Activated T-helper 2 cell treated with anti-CD3 and anti-CD28 coated beads, Interferon-gamma antibody, Interleukin-2, Interleukin-4, amounts not matched to agents 10 μg/mL and 5 μg/mL and 100 μg/mL, durations not matched to agents 14 hours and 24 hours and 36 hours (primary cell): Measurements from ENCODE around the gene TIMP3. TPM values are rescaled to one million over a fixed set of nuclear protein-coding genes. Genes with fewer than 3 reads are reported as not detected.

ENCODE experiments used
- DNase-seq: peaks from one replicate; pipeline ENCODE4 v3.0.0; 2021; ENCODE audit warnings: low spot score
- H3K27ac Mint-ChIP-seq: one replicate; pipeline ENCODE4 v1.8.0; 2021; ENCODE audit warnings: mixed read lengths
- H3K27me3 Mint-ChIP-seq: one replicate; pipeline ENCODE4 v1.8.0; 2021; ENCODE audit warnings: low read depth, mixed read lengths
- H3K36me3 Mint-ChIP-seq: one replicate; pipeline ENCODE4 v1.8.0; 2021; ENCODE audit warnings: low read depth, mixed read lengths
- H3K4me1 Mint-ChIP-seq: one replicate; pipeline ENCODE4 v1.8.0; 2021; ENCODE audit warnings: low read depth, mixed read lengths
- H3K4me3 Mint-ChIP-seq: one replicate; pipeline ENCODE4 v1.8.0; 2021; ENCODE audit warnings: low read depth, mild to moderate bottlenecking, moderate library complexity, mixed read lengths
- H3K9me3 Mint-ChIP-seq: one replicate; pipeline ENCODE4 v1.8.0; 2021; ENCODE audit warnings: mixed read lengths
- intact Hi-C: fragments of 100-400 bp; cut with micrococcal nuclease; formaldehyde crosslinking; loops from one replicate; pipeline ENCODE4 v1.15.1; 2023
- total RNA-seq: library from RNA; stranded (reverse); gene quantifications from 2 replicates; pipeline ENCODE4 v1.2.3, GENCODE V29; 2022

The TIMP3 gene
- total RNA-seq, 1 donor from 2014 or later, result 0.05 TPM

DNA sequence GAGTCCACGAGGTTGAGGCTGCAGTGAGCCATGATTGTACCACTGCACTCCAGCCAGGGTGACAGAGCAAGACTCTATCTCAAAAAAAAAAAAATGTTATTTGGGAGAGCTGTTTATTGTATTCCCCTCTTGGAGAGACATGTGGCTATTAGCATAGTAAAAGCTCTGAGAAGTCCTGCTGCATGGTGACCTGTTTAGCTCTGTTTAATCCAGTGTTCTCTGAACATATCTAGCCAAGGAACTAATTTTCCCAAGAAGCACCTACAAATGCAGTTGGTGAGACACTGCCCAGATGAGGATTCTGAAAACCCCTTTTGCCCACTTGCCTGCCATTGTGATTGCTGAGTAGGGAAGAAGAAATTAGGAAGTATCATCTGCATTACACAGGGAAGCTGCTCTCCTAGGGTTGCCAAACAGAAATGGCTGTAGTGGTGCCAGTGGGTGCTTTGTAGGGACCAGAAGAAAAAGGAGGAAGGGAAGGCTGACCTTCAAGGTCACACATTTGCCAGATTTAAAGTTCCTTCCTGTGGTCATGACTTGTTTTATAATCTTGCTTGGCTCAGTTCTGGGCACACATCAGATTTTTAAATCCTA is 15.7 kb downstream of the TIMP3 start:
- intact Hi-C loops, result no loop called here
- Mint-ChIP-seq H3K27me3 (no peaks in the 10 kb centered on the region), H3K9me3 (no peaks in the 10 kb centered on the region), H3K4me3 (no peak overlapping the region), H3K36me3 (no peaks in the 10 kb centered on the region), H3K27ac (no peak overlapping the region), H3K4me1 (no peaks in the 10 kb centered on the region)
- no peak for DNase-seq

DNA sequence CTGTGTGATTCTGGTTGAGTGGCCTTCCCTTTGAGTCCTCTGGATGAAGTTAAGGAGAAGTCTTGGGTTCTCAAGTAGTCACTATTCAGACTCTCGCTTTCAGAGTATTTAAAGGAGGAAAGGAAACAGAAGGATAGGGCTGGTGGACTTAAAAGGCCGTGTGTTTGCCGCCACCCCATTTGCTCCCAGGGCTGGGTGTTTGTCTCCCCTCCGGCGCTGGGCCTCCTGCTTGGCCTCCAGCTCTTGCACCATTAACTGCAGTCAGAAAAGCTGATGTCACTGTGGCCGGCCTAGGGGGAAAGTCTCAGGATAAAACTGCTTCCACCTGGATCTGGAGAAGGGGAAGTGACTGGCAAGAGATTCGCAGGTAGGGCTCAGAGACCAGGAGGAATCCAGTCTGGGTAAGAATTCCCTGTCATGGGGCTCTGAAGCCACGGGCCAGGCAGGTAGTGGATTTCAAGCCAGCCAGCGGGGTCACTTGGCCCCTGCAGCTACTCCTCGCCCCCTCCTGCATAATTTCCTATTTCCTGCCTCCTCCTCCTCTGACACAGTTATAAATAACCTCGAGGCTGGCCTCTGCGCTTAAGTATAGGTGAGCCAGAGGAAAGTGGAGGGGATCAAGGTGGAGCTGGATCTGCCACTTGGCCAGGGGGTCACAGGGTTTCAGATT is 17.1 kb downstream of the TIMP3 start:
- H3K36me3 Mint-ChIP-seq, result no peaks in the 10 kb centered on the region
- DNase-seq, result no peak
- no peak overlapping the region for H3K27ac Mint-ChIP-seq
- no peak overlapping the region for H3K4me3 Mint-ChIP-seq
- no peaks in the 10 kb centered on the region for H3K27me3 Mint-ChIP-seq
- intact Hi-C loops, result no loop called here
- H3K9me3 Mint-ChIP-seq, result no peaks in the 10 kb centered on the region
- no peaks in the 10 kb centered on the region for H3K4me1 Mint-ChIP-seq

GRCh38 chr22:32819120-32819519 is 17.6 kb downstream of the TIMP3 start:
- intact Hi-C loops, result no loop called here
- no peaks in the 10 kb centered on the region for H3K9me3 Mint-ChIP-seq
- no peak for DNase-seq
- H3K27ac Mint-ChIP-seq, result no peak overlapping the region
- no peak overlapping the region for H3K4me3 Mint-ChIP-seq
- H3K4me1 Mint-ChIP-seq, result no peaks in the 10 kb centered on the region
- H3K36me3 Mint-ChIP-seq, result no peaks in the 10 kb centered on the region
- H3K27me3 Mint-ChIP-seq, result no peaks in the 10 kb centered on the region

DNA sequence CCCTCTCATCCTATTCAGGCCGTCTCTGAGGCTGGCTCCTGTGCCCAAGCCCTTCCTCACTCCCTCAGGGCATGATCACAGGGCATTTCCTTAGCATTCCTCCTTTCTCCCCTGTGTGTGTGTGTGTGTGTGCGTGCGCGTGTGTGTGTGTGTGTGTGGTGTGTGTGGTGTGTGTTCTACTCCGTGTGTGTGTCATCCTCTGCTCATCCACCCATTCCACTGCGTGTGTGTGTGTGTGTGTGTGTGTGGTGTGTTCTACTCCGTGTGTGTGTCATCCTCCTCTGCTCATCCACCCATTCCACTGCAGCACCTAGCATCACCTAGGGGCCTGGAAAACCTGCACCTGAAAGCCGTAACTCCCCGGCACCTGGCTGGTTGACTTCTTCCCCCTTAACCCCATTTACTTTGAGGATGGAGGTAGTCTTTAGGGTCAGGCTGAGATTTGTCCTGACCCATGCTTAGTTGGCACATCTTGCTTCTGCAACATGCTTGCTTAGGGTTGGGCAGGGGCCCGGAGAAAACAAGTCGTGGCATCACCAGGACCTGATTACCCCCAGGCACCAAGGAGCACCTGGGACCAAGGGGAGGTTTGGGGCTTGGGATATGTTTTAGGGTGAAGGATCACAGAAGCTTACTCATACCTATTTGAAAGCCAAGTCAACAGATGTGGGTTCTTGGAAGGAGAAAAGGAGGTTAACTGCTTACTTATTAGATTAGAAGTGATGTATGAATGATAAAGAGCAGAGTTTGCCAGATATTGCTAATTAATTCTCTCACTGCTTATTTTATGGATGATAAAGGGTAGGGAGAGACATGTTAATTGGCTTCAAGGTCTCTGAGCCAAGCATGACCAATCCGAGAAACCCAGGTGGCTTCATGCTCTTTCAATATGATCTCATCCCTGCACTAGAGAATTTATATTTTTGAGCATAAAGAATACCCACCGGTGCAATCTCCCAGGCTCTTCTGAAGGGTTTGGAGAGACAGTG is 18.9 kb downstream of the TIMP3 start:
- intact Hi-C loops, result no loop called here
- Mint-ChIP-seq H3K27me3 (no peaks in the 10 kb centered on the region), H3K9me3 (no peaks in the 10 kb centered on the region), H3K27ac (no peak overlapping the region), H3K4me1 (no peaks in the 10 kb centered on the region), H3K4me3 (no peak overlapping the region), H3K36me3 (no peaks in the 10 kb centered on the region)
- DNase-seq, result no peak

DNA sequence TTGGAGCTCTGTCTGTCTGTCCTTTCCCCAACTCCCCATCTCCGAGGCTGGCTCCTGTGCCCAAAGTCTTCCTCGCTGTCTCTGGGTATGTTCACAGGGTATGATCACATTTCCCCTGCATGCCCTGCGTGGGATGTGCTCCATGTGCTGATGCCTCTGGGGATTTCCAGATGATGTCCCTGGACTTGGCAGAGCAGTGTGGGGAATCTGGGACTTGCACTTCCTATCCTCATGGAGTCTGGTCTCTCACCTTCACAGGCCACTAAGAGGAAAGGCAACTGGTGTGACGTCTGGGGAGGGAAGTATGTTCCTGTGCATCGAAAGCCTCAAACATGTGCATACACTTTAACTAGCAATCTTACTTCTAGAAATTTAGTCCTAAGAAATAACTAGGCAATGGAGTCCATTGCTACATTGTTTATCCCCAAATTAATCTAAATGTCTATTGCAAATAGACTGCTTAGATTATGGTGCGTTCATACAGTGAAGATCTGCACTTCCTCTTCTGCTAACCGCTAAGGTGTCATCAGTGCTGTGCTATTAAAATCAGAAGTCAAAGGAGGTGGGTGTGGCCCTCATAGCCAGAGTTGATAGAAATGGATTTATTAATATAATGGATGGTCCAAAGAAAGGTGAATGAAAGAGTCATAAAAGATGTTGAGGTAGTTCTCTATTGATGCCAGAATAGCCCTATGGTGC is 20.8 kb downstream of the TIMP3 start:
- no peak overlapping the region for H3K27ac Mint-ChIP-seq
- intact Hi-C loops, result no loop called here
- no peaks in the 10 kb centered on the region for H3K36me3 Mint-ChIP-seq
- no peaks in the 10 kb centered on the region for H3K4me1 Mint-ChIP-seq
- DNase-seq, result no peak
- no peaks in the 10 kb centered on the region for H3K27me3 Mint-ChIP-seq
- no peak overlapping the region for H3K4me3 Mint-ChIP-seq
- H3K9me3 Mint-ChIP-seq, result no peaks in the 10 kb centered on the region

- H3K36me3 Mint-ChIP-seq, result no peaks in the 10 kb centered on the region
- intact Hi-C loops, result no loop called here
- no peak overlapping the region for H3K27ac Mint-ChIP-seq
- H3K9me3 Mint-ChIP-seq, result no peaks in the 10 kb centered on the region
- no peak for DNase-seq
- H3K4me3 Mint-ChIP-seq, result no peak overlapping the region
- no peaks in the 10 kb centered on the region for H3K27me3 Mint-ChIP-seq
- no peaks in the 10 kb centered on the region for H3K4me1 Mint-ChIP-seq
Observed at GRCh38 chr22:32823024-32823730, 21.7 kb downstream of the TIMP3 start.

- intact Hi-C loops, result no loop called here
Observed at GRCh38 chr22:32824531-32825312, 23.2 kb downstream of the TIMP3 start.

DNA sequence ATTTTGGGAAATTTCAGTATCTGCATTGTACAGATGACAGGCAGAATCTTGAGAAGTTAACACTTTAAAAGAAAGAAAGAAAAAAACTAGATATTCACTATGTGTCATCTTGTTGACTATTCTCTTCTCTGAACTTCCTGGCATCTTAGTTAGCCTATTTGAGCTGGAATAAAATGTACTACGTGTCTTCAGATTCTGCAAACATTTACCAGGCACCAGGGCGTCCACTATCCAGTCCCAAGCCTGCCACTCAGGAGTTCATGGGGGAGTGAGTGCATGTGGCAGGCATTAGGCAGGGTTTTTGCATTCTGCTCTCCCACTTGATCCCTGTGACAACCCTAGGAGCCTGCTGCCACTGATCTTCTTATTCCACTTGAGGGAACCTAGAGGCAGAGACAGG is 25.0 kb downstream of the TIMP3 start:
- no peak overlapping the region for H3K4me3 Mint-ChIP-seq
- H3K9me3 Mint-ChIP-seq, result no peaks in the 10 kb centered on the region
- no peaks in the 10 kb centered on the region for H3K4me1 Mint-ChIP-seq
- no peak for DNase-seq
- H3K36me3 Mint-ChIP-seq, result no peaks in the 10 kb centered on the region
- no peaks in the 10 kb centered on the region for H3K27me3 Mint-ChIP-seq
- H3K27ac Mint-ChIP-seq, result no peak overlapping the region
- intact Hi-C loops, result no loop called here

More at GRCh38 chr22:32824531-32825312, 23.2 kb downstream of the TIMP3 start:
- Mint-ChIP-seq H3K36me3 (no peaks in the 10 kb centered on the region), H3K27ac (no peak overlapping the region), H3K4me3 (no peak overlapping the region), H3K9me3 (no peaks in the 10 kb centered on the region), H3K27me3 (no peaks in the 10 kb centered on the region), H3K4me1 (no peaks in the 10 kb centered on the region)
- no peak for DNase-seq

GRCh38 chr22:32827049-32827602 is 25.6 kb downstream of the TIMP3 start:
- no peak overlapping the region for H3K4me3 Mint-ChIP-seq
- no peaks in the 10 kb centered on the region for H3K36me3 Mint-ChIP-seq
- no peaks in the 10 kb centered on the region for H3K27me3 Mint-ChIP-seq
- DNase-seq, result no peak
- H3K4me1 Mint-ChIP-seq, result no peaks in the 10 kb centered on the region
- H3K27ac Mint-ChIP-seq, result no peak overlapping the region
- intact Hi-C loops, result no loop called here
- H3K9me3 Mint-ChIP-seq, result no peaks in the 10 kb centered on the region

- Mint-ChIP-seq H3K4me1 (no peaks in the 10 kb centered on the region), H3K36me3 (no peaks in the 10 kb centered on the region), H3K9me3 (no peaks in the 10 kb centered on the region), H3K4me3 (no peak overlapping the region), H3K27me3 (no peaks in the 10 kb centered on the region), H3K27ac (no peak overlapping the region)
- DNase-seq, result no peak
- intact Hi-C loops, result no loop called here
Observed at GRCh38 chr22:32828150-32828549, 26.6 kb downstream of the TIMP3 start.

DNA sequence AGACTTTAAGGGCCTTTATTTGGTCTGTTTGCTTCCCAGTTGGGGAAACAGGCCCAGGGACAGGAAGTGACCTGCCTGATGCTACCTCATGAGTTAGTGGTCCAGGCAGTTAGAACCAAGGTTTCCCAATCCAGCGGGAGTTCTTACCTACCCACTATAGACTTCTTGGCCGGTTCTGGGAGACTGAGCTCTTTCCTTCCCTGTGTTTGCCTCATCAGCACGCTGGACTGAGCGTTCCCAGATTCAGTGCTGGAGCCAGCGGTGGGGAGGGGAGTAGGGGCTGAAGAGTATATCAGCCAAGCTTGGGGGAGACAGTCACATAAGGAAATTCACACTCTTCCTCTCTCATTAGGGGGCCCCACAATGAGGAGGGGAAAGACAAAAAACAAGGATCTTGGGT is 27.1 kb downstream of the TIMP3 start:
- intact Hi-C loops, result no loop called here
- Mint-ChIP-seq H3K9me3 (no peaks in the 10 kb centered on the region), H3K27ac (no peak overlapping the region), H3K27me3 (no peaks in the 10 kb centered on the region), H3K4me1 (no peaks in the 10 kb centered on the region), H3K4me3 (no peak overlapping the region), H3K36me3 (no peaks in the 10 kb centered on the region)
- DNase-seq, result no peak
